GM18909 (cell line): ENCODE results near the gene JHY.

ENCODE experiments used
- ATAC-seq: cut with Tn5 transposase; IDR thresholded peaks from one replicate; pipeline ENCODE4 v1.9.1; 2021; ENCODE audit warnings: mild to moderate bottlenecking; ENCODE audit not compliant: unreplicated experiment, poor library complexity

The JHY gene

GRCh38 chr11:123000721-123001120 lies 118.2 kb downstream of the JHY start:
- no peak for ATAC-seq

GRCh38 chr11:123006860-123007542 lies 124.4 kb downstream of the JHY start:
- no peak for ATAC-seq
